ENCODE results near the gene C6orf15.
A peak's percentile ranks its signal among the peaks of the same experiment; 100 is the strongest.

The C6orf15 gene

DNA sequence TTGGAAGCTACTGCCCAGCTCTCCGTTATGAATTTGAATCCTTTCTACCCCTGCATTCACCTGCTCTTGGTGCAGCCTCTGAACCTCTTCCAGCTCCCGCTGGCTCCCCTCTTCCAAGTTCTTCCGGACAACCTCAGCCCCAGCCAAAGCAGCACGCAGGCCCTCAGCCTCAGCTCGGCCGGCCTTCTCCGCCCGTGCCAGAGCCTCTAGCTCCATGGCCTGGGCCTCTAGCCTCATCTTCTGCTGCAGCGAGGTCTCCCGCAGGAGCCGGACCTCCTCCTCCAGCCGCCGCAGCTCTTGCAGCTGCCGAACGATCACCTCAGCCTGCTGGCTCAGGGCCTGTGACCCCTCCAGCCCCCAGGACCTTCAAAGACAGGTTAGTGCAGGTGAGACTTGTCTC, 42.1 kb upstream of the C6orf15 start:
- Histone ChIP-seq H4K20me1 (ENCODE audit: insufficient read depth, low read length) (no peaks in the 10 kb centered on the region), H3K27ac (ENCODE audit: low read depth, low read length, poor library complexity, severe bottlenecking) (no peak overlapping the region), H3K4me2 (ENCODE audit: low read length) (no peak overlapping the region), H3K36me3 (ENCODE audit: insufficient read depth, low read length) (peaks cover 34% of the 10 kb centered on the region), H3K4me3 (ENCODE audit: low read depth, low read length, poor library complexity, severe bottlenecking) (no peak overlapping the region), H3K27me3 (ENCODE audit: insufficient read depth, low read length) (no peaks in the 10 kb centered on the region), H3K4me1 (ENCODE audit: insufficient read depth, low read length, severe bottlenecking) (peaks cover 27% of the 10 kb centered on the region), H3K9me3 (ENCODE audit: low read length) (no peaks in the 10 kb centered on the region), H3F3A (ENCODE audit: insufficient read depth, low read length) (no peaks in the 10 kb centered on the region), H2AFZ (ENCODE audit: low read length) (no peak overlapping the region), H3K79me2 (ENCODE audit: insufficient read depth, low read length) (no peaks in the 10 kb centered on the region), H3K9me2 (ENCODE audit: low read depth, low read length) (no peaks in the 10 kb centered on the region), H3K9ac (ENCODE audit: low read length) (no peak overlapping the region)
- TF ChIP-seq, protein P1, sequence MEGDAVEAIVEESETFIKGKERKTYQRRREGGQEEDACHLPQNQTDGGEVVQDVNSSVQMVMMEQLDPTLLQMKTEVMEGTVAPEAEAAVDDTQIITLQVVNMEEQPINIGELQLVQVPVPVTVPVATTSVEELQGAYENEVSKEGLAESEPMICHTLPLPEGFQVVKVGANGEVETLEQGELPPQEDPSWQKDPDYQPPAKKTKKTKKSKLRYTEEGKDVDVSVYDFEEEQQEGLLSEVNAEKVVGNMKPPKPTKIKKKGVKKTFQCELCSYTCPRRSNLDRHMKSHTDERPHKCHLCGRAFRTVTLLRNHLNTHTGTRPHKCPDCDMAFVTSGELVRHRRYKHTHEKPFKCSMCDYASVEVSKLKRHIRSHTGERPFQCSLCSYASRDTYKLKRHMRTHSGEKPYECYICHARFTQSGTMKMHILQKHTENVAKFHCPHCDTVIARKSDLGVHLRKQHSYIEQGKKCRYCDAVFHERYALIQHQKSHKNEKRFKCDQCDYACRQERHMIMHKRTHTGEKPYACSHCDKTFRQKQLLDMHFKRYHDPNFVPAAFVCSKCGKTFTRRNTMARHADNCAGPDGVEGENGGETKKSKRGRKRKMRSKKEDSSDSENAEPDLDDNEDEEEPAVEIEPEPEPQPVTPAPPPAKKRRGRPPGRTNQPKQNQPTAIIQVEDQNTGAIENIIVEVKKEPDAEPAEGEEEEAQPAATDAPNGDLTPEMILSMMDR (IDR thresholded peaks at IDR 0.05; ENCODE audit: low read length): no peak
- no peak for TF ChIP-seq EZH2 (IDR thresholded peaks at IDR 0.05; ENCODE audit: borderline replicate concordance, low read length)

DNA sequence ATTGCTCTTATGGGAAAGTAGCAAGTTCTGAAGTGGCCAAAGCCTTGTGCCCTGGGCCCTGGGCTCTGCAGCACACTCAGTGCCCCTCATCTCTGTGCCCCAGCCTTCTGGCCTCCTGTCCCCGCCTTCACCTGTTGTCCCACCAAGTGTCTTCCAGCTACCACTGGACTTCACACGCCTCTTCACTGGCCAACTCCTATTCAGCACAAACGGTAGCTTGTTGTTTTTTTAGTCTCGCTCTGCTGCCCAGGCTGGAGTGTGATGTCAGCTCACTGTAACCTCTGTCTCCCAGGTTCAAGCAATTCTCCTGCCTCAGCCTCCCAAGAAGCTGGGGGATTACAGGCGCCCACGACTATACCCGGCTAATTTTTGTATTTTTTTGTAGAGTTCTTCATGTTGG, 40.4 kb upstream of the C6orf15 start:
- Histone ChIP-seq H3K9ac (ENCODE audit: low read length) (no peak overlapping the region), H3K4me1 (ENCODE audit: insufficient read depth, low read length, severe bottlenecking) (peaks cover 26% of the 10 kb centered on the region), H3K36me3 (ENCODE audit: insufficient read depth, low read length) (peaks cover 34% of the 10 kb centered on the region), H2AFZ (ENCODE audit: low read length) (no peak overlapping the region), H3K27ac (ENCODE audit: low read depth, low read length, poor library complexity, severe bottlenecking) (peak overlapping the region; percentile 63), H3F3A (ENCODE audit: insufficient read depth, low read length) (no peaks in the 10 kb centered on the region), H3K4me3 (ENCODE audit: low read depth, low read length, poor library complexity, severe bottlenecking) (no peak overlapping the region), H3K79me2 (ENCODE audit: insufficient read depth, low read length) (no peaks in the 10 kb centered on the region), H3K27me3 (ENCODE audit: insufficient read depth, low read length) (no peaks in the 10 kb centered on the region), H3K9me2 (ENCODE audit: low read depth, low read length) (no peaks in the 10 kb centered on the region), H4K20me1 (ENCODE audit: insufficient read depth, low read length) (no peaks in the 10 kb centered on the region), H3K9me3 (ENCODE audit: low read length) (no peaks in the 10 kb centered on the region), H3K4me2 (ENCODE audit: low read length) (no peak overlapping the region)
- TF ChIP-seq EZH2 (IDR thresholded peaks at IDR 0.05; ENCODE audit: borderline replicate concordance, low read length): no peak
- TF ChIP-seq, protein P1 (IDR thresholded peaks at IDR 0.05; ENCODE audit: low read length): no peak

DNA sequence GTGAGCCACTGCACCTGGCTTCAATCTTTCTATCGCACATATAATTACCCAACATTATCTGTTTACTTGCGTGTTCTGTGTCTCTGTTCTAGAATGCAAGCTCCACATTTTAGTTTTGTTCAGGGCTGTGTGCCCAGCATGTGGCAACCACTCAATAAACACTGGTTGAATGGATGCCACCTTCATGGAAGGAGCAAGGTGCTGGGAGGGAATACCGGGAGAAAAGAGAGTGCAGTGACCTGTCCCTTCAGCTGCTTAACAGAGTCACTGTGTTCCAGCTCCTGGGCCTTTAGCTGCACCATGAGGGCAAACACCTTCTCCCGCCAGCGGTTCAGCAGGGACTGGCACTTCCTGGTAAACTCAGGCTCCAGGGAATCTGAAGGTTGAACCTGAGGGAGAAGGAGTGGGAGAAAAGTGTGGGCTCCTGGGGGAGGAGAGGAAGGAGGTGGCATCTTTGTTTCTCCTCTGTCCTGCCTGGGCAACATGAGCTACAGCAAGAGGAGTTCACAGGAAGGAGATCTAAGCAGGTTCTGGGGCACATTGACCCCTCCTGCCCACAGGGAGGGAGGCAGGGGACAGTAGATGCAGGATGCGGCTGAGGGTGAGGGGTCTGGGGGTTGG, 37.6 kb upstream of the C6orf15 start:
- Histone ChIP-seq H3K9me2 (ENCODE audit: low read depth, low read length) (no peaks in the 10 kb centered on the region), H4K20me1 (ENCODE audit: insufficient read depth, low read length) (no peaks in the 10 kb centered on the region), H3K9ac (ENCODE audit: low read length) (no peak overlapping the region), H3K27me3 (ENCODE audit: insufficient read depth, low read length) (no peaks in the 10 kb centered on the region), H3K4me3 (ENCODE audit: low read depth, low read length, poor library complexity, severe bottlenecking) (no peak overlapping the region), H3K9me3 (ENCODE audit: low read length) (no peaks in the 10 kb centered on the region), H3K4me1 (ENCODE audit: insufficient read depth, low read length, severe bottlenecking) (peaks cover 15% of the 10 kb centered on the region), H3F3A (ENCODE audit: insufficient read depth, low read length) (no peaks in the 10 kb centered on the region), H2AFZ (ENCODE audit: low read length) (no peak overlapping the region), H3K4me2 (ENCODE audit: low read length) (no peak overlapping the region), H3K79me2 (ENCODE audit: insufficient read depth, low read length) (no peaks in the 10 kb centered on the region), H3K36me3 (ENCODE audit: insufficient read depth, low read length) (peaks cover 28% of the 10 kb centered on the region; the same call in 1 of the 2 replicates), H3K27ac (ENCODE audit: low read depth, low read length, poor library complexity, severe bottlenecking) (no peak overlapping the region)
- no peak for TF ChIP-seq EZH2 (IDR thresholded peaks at IDR 0.05; ENCODE audit: borderline replicate concordance, low read length)
- TF ChIP-seq, protein P1 (IDR thresholded peaks at IDR 0.05; ENCODE audit: low read length): no peak
